Stimulated activated CD4-positive, alpha-beta T cell treated with anti-CD3 and anti-CD28 coated beads, Interleukin-4, amount 100 ng/mL, for 4 hours (primary cell): Measurements from ENCODE around the gene WNK4.

ENCODE experiments used
- DNase-seq, 2 experiments: peaks; one replicate each; pipeline ENCODE4 v3.0.0-alpha.2; 2020

WNK4 gene

DNA sequence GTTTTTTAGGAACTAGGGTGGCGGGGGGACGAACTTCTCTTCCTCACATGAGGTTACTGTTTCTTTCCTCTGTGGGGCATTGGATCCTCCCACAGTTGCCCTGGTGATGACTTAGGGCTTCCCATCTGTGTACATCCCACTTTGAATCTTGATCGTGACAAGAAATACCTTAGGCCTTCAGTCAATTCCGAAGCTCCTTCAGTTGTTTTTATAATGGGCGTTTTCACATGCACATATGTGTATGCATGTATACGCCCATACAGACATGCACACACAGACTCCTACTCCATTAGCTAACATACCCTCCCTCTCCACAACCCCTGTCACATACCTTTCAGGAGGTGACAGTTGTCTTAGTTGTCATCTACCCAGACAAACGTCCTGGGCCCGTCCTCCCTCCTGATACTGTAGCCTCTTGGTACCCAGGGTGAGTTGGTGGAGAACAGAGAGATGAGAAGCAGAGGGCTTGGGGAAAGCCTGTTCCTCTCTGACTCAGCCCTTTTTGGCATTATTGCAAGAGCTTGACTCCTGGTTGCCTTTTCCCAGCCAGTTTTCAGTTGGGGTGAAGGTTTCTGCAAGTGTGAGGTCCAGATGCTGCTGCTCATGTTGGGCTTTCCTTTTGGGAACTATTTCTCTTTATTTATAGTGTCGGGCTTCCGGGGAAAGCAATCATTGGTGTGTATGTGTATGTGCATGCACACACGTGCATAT is 61.7 kb downstream of the WNK4 start:
- no peak for DNase-seq

DNA sequence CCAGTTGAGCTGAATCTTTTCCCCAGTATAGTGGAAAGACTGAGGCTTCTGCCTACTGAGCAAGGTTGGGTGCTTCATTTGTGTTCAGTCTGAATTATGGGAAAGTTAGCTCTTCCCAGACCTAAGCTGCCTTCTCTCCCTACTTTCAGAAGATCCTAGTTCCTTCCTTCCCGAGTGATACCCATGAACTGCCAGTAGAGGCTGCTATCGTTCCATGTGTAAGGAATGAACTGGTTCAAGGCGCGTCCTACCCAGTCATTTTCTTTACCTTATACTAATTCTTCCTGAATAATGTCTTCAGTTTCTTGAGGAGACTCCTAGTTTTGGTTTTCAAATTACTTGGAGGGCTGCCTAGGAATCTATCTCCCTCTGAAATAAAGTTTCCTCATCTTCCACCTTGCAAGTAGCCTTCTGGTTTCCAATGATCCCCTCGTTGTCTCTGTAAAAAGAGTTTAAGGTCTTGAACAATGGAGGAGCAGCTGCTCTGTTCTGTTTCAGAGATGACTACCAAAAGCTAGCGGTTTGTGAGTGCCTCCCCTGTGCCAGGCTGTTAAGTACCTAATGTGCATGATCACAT is 63.0 kb downstream of the WNK4 start:
- DNase-seq, result no peak

DNA sequence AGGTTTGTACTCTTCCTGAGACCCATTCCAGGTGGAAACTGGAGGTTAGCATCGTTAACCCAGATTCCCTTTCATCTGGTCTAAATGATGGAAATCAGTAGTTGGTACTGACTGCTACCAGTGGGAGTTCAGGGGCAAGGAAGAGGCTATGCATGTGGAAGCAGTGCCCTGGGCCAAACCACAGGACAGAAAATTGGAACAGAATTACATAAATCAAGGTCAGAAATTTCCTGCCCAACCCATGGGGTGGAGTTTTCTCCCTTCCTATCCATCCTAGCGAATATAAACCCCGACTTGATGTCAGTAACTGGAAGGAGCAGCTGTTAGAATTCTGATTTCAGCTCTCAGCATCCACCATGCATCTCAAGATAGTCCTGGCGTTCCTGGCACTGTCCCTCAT is 63.9 kb downstream of the WNK4 start, which contains the start of gene AOC2:
Gene AOC2 (plus strand): TSS at position 310 of the 400 bp plus-strand sequence. CDS start 47 bp downstream, at position 357.
- no peak for DNase-seq

DNA sequence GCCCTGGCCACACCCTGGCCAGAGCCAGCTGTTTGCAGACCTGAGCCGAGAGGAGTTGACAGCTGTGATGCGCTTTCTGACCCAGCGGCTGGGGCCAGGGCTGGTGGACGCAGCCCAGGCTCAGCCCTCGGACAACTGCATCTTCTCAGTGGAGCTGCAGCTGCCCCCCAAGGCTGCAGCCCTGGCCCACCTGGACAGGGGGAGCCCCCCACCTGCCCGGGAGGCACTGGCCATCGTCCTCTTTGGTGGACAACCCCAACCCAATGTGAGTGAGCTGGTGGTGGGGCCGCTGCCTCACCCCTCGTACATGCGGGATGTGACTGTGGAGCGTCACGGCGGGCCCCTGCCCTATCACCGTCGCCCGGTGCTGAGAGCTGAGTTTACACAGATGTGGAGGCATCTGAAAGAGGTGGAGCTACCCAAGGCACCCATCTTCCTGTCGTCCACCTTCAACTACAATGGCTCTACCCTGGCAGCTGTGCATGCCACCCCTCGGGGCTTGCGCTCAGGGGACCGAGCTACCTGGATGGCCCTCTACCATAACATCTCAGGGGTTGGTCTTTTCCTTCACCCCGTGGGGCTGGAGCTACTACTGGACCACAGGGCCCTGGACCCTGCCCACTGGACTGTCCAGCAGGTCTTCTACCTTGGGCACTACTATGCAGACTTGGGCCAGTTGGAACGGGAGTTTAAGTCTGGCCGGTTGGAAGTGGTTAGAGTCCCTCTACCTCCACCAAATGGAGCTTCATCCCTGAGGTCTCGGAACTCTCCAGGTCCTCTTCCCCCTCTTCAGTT is 64.5 kb downstream of the WNK4 start:
- DNase-seq, result no peak

DNA sequence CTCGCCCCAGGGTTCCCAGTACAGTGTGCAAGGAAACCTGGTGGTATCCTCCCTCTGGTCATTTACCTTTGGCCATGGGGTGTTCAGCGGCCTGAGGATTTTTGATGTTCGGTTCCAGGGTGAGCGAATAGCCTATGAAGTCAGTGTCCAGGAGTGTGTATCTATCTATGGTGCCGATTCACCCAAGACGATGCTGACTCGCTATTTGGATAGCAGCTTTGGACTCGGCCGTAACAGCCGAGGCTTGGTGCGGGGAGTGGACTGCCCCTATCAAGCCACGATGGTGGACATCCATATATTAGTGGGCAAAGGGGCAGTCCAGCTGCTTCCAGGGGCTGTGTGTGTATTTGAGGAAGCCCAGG is 65.1 kb downstream of the WNK4 start:
- DNase-seq, result no peak

DNA sequence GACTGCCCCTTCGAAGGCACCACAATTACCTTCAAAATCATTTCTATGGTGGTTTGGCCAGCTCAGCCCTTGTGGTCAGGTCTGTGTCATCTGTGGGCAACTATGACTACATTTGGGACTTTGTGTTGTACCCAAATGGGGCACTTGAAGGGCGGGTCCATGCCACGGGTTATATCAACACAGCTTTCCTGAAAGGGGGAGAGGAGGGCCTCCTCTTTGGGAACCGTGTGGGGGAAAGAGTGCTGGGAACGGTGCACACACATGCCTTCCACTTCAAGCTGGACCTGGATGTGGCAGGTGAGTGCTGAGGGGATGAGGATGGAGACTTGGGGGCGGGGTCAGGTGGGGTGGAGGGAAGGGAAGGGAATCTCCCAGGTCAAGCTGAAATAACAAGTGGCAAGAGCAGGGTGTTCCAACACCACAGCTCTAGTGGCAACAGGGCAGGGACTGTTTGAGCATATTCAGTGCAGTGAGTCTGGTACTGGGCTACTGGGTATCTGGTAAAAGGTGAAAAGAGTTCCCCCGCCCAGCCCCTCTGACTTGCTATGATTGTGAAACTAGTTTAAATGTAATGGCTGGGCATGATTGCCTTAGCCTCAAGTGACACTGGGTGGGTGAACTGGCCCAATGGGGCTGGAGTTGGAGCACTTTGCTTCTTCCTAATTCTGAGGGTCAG is 65.6 kb downstream of the WNK4 start:
- no peak for DNase-seq
